ENCODE data around the gene CMYA5.

CMYA5 gene

DNA sequence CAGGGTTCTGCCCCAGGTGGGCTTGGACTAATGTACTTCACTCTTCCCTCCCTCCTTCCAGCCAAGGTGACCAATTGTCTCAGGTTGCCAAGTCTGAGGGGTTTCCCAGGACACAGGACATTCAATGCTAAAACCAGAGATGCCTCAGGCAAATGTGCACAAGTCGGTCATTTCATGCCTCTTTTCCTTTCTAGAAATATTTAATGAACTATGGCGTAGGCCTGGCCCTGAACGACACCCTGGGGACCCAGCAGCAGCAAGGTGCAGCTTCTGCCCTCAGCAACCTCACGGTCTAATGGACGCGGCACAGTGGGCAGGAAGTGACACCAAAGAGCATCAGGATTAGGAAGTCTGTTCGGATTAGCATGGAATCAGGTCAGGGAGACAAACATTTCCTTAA lies 153.4 kb downstream of the CMYA5 start:
- TF ChIP-seq, protein P1, sequence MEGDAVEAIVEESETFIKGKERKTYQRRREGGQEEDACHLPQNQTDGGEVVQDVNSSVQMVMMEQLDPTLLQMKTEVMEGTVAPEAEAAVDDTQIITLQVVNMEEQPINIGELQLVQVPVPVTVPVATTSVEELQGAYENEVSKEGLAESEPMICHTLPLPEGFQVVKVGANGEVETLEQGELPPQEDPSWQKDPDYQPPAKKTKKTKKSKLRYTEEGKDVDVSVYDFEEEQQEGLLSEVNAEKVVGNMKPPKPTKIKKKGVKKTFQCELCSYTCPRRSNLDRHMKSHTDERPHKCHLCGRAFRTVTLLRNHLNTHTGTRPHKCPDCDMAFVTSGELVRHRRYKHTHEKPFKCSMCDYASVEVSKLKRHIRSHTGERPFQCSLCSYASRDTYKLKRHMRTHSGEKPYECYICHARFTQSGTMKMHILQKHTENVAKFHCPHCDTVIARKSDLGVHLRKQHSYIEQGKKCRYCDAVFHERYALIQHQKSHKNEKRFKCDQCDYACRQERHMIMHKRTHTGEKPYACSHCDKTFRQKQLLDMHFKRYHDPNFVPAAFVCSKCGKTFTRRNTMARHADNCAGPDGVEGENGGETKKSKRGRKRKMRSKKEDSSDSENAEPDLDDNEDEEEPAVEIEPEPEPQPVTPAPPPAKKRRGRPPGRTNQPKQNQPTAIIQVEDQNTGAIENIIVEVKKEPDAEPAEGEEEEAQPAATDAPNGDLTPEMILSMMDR (IDR thresholded peaks at IDR 0.05; ENCODE audit: borderline replicate concordance, control extremely low read depth, extremely low read depth, insufficient read depth, missing control alignments) = no peak
- in situ Hi-C loops (cut with MboI; ENCODE audit: low sequenced_read_pairs, unreplicated experiment) = no loop called here
- DNase-seq (ENCODE audit: low spot score) = no peak

DNA sequence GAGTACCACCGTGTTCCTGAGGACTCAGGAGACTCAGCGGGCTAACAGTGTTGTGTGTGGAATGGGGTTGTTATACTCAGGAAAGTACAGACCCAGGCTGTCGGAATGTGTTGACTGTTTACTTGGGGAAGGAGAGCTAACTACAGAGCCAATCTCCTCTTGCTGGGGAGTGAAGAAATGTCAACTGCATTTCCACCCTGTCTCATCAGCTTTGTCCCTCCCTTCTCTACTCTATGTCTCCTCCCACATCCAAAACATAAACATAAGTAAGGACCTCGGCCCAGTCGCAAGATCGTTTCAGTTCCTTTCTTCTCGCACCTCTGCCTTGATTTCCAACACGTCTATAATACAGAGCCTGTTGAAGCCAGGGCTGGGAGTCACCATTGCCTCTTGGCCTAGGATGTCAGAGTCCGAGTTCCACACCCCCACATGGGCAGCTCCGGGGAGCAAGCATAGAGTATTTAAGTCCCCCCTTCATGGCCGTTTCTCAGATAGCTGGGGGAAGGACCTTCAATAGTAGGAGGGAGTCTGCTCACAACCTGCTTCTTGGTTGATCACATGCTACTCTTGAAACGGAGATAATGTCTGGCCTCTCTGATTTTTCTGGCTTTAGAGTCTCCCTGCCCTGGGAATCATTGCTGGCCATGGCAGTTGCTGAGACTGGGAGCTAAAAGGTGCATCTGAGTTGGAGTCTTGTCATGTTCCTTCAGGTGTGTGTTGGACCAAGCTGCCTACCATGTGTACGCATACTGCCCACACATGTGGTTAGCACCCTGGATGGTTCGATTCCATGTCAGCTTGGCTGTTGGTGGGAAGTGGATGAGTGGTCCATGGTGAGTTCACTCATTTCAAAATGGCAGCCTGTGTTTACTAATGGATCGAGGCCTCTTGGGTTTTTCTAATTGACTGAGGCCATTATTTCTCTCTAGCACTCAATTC lies 154.1 kb downstream of the CMYA5 start:
- no peak for DNase-seq (ENCODE audit: low spot score)
- in situ Hi-C loops (cut with MboI; ENCODE audit: low sequenced_read_pairs, unreplicated experiment) = no loop called here
- TF ChIP-seq, protein P1 (IDR thresholded peaks at IDR 0.05; ENCODE audit: borderline replicate concordance, control extremely low read depth, extremely low read depth, insufficient read depth, missing control alignments) = no peak

DNA sequence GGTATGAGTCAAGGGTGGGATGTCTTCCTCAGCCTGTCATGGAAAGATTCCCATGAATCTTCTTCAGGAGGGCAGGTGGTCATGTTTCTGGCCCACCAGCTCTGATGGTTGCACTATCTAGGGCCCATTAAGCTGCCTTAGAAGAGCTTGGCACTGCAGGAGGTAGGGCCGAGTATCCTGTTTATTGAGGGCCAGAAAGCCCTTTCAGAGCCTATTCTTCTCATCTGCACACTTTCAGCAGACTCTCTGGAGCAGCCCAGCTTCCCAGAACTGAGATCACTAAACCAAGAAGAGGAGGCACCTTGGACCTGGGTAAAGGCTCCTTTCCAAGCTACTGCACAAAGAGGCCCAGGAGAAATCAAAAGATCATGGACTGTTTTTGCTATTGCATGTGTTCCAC lies 154.9 kb downstream of the CMYA5 start:
- TF ChIP-seq, protein P1 (IDR thresholded peaks at IDR 0.05; ENCODE audit: borderline replicate concordance, control extremely low read depth, extremely low read depth, insufficient read depth, missing control alignments) = no peak

DNA sequence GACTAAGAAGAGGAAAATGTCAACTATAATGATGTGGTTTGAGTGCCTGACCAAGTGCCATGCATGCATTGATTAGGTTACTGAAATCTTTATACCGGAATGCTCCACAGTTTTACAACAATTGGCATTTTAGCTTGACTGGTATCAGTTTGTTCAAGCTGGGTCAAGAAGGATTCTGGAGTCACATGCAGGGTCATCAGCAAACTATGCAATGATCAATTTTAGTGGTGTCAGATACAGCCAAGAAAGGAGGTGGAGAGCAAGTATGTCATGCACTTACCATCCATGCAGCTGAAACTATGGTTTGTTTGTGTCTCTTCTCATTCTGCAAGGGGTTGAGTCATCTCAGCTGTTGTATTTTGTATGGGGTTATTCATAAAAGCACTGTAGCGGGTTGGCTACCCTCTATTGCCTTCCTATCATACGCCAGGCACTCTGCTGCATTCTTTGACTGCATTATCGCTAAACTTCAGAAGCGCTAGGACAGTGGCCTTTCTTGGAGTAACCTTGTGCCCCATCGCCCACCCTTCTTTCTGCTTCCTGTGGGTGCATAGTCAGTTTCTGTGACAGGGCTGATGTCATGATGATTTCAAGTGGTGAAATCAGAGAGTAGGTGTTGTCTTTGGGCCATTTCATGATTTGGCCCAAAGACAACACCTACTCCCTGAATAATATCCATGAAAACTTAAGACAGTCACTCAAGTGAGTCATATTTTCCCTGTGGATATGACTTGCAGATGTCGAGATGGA lies 156.0 kb downstream of the CMYA5 start:
- DNase-seq (ENCODE audit: low spot score) = no peak
- TF ChIP-seq, protein P1 (IDR thresholded peaks at IDR 0.05; ENCODE audit: borderline replicate concordance, control extremely low read depth, extremely low read depth, insufficient read depth, missing control alignments) = no peak
- in situ Hi-C loops (cut with MboI; ENCODE audit: low sequenced_read_pairs, unreplicated experiment) = no loop called here

More for the DNA sequence above, 154.9 kb downstream of the CMYA5 start:
- in situ Hi-C loops (cut with MboI; ENCODE audit: low sequenced_read_pairs, unreplicated experiment) = no loop called here
- DNase-seq (ENCODE audit: low spot score) = no peak

DNA sequence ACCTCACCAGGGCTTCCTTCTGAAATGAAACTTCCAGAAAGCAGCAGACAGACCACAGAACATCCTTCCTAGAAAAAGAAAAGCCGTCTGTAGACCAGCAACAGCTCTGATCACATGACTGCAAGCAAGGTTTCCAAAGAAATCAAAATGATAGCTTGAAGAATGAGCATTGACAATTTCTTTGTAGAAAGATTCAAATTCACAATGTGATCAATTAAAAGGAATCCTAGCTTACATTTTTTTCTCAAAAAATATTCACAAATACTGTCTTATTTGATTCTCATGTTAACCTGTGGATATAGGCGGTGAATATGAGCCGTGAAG lies 156.5 kb downstream of the CMYA5 start:
- TF ChIP-seq, protein P1 (IDR thresholded peaks at IDR 0.05; ENCODE audit: borderline replicate concordance, control extremely low read depth, extremely low read depth, insufficient read depth, missing control alignments) = no peak
- in situ Hi-C loops (cut with MboI; ENCODE audit: low sequenced_read_pairs, unreplicated experiment) = no loop called here
- no peak for DNase-seq (ENCODE audit: low spot score)

DNA sequence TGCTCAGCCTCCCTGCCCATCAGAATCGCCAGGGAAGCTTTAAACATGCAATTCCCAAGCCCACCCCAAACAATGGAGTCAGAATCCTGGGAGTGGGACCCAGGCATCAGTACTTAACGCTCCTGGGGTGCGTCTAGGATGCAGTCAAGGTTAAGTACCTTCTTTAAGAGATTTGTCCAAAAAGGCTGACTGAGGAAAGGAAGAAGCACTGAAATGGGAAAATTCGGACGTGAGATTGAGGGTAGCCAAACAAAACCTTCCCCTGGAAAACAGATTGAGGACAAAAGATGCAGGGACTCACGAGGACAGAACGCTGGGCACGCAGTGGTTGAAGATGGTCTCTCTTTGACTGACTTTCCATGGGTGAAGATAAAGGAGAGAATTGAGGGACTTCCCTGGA lies 157.9 kb downstream of the CMYA5 start:
- DNase-seq (ENCODE audit: low spot score) = no peak
- in situ Hi-C loops (cut with MboI; ENCODE audit: low sequenced_read_pairs, unreplicated experiment) = no loop called here
- TF ChIP-seq, protein P1 (IDR thresholded peaks at IDR 0.05; ENCODE audit: borderline replicate concordance, control extremely low read depth, extremely low read depth, insufficient read depth, missing control alignments) = no peak
